ENCODE results near the gene AHCYL2. TPM values are rescaled to one million over a fixed set of nuclear protein-coding genes. Genes with fewer than 3 reads are reported as not detected.
"Not testable (repeated sequence)": the region's sequence is repeated elsewhere in the genome, so short reads cannot be mapped to it uniquely, and the experiment has no call there.

The AHCYL2 gene
- total RNA-seq, 5 donors from 2014 or later (not counting 1 experiment from before 2014, with no cell fraction given), result 13.1 to 17.6 (median 15.9) TPM

GRCh38 chr7:129438281-129438838, 213.5 kb downstream of the AHCYL2 start:
- DNase-seq, result no peak

GRCh38 chr7:129438839-129439651, 214.2 kb downstream of the AHCYL2 start:
- H3K4me3 Mint-ChIP-seq, result no peak overlapping the region
- H3K27me3 Mint-ChIP-seq, result peaks cover 18% of the 10 kb centered on the region in 2 donors
- H3K27ac ChIP-seq (ENCODE audit: low read length), result no peak overlapping the region
- ChIA-PET CTCF (no interaction called here), POLR2A (no interaction called here)
- H3K27me3 ChIP-seq (replicated peaks in 1 of 2; ENCODE audit: control insufficient read depth in 2 of 2, extremely low read depth in 1 of 2, insufficient read depth in 2 of 2, low read length in 1 of 2), result peaks cover 8 to 16% of the 10 kb centered on the region in 2 experiments
- peaks cover 6 to 8% (median 8%) of the 10 kb centered on the region in 3 donors for H3K4me1 Mint-ChIP-seq
- no peaks in the 10 kb centered on the region for H3K9me3 Mint-ChIP-seq
- no peaks in the 10 kb centered on the region for H3K9me3 ChIP-seq
- peaks cover 5 to 7% of the 10 kb centered on the region in 2 experiments for H3K4me1 ChIP-seq (ENCODE audit: control insufficient read depth in 1 of 2, extremely low read depth in 1 of 2, insufficient read depth in 2 of 2, low read length in 2 of 2)
- H3K4me3 ChIP-seq (ENCODE audit: control insufficient read depth in 1 of 2, extremely low read depth in 1 of 2, low read length in 1 of 2), result no peak overlapping the region
- DNase-seq (no peak), ATAC-seq (replicated peaks in 1 of 4) (no peak)
- WGBS (ENCODE audit: insufficient coverage), result no CpG with 5 or more reads among the region's 5 CpGs
- no peak overlapping the region for H3K27ac Mint-ChIP-seq
- H3K36me3 ChIP-seq (ENCODE audit: control insufficient read depth in 2 of 2, extremely low read depth in 1 of 2, insufficient read depth in 1 of 2, low read length in 1 of 2), result no peaks in the 10 kb centered on the region
- H3K36me3 Mint-ChIP-seq, result no peaks in the 10 kb centered on the region

More at GRCh38 chr7:129438281-129438838, 213.5 kb downstream of the AHCYL2 start:
- Histone ChIP-seq H3K9me3 (no peaks in the 10 kb centered on the region), H3K4me1 (ENCODE audit: control insufficient read depth in 1 of 2, extremely low read depth in 1 of 2, insufficient read depth in 2 of 2, low read length in 2 of 2) (peaks cover 5 to 13% of the 10 kb centered on the region in 2 experiments), H3K36me3 (ENCODE audit: control insufficient read depth in 2 of 2, extremely low read depth in 1 of 2, insufficient read depth in 1 of 2, low read length in 1 of 2) (no peaks in the 10 kb centered on the region), H3K27ac (ENCODE audit: low read length) (no peak overlapping the region), H3K27me3 (replicated peaks in 1 of 2; ENCODE audit: control insufficient read depth in 2 of 2, extremely low read depth in 1 of 2, insufficient read depth in 2 of 2, low read length in 1 of 2) (peaks cover 8 to 23% of the 10 kb centered on the region in 2 experiments), H3K4me3 (ENCODE audit: control insufficient read depth in 1 of 2, extremely low read depth in 1 of 2, low read length in 1 of 2) (no peak overlapping the region)
- no peaks in the 10 kb centered on the region for H3K9me3 Mint-ChIP-seq
- 79% methylated on average over 5 of the region's 6 CpGs for WGBS (ENCODE audit: insufficient coverage)
- ChIA-PET CTCF (no interaction called here), POLR2A (no interaction called here)
- H3K4me3 Mint-ChIP-seq, result no peak overlapping the region
- no peak overlapping the region for H3K27ac Mint-ChIP-seq
- H3K27me3 Mint-ChIP-seq, result peaks cover 18 to 19% of the 10 kb centered on the region in 2 donors
- no peak for ATAC-seq (replicated peaks in 1 of 4)
- no peaks in the 10 kb centered on the region for H3K36me3 Mint-ChIP-seq
- peaks cover 11 to 13% (median 12%) of the 10 kb centered on the region in 3 donors for H3K4me1 Mint-ChIP-seq

DNA sequence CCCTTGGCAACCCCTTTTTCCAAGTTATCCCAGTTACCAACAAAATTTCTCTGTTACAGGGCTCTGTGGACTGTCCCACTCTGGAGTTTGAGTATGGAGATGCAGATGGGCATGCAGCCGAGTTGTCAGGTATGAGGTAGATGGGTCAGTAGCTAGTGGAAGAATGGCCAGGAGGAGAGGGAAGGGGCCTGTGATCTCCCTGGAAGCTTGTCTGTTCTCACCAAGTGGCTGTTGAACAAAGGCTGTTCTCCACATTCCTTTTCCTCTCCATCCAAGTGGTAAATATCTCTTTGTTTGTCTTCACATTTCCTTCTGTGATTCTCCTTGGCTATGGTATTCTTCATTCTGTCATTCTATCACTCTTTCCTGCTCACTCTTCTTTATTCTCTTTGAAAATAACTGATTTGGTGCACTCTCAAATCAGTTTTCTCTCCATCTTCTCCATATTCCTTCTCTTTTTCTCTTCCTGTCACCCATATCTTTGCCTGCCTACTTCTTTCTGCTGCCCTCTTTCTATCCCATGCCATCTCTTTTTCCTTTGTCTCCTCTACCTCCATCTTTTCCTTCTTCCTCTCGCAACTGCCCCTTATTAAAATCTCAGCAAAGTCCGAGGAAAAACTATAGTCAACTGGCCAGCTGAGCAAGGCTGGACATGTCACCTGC, 215.3 kb downstream of the AHCYL2 start:
- no peak for ATAC-seq (replicated peaks in 1 of 4)
- no peak overlapping the region for H3K4me3 Mint-ChIP-seq
- Histone ChIP-seq H3K27me3 (replicated peaks in 1 of 2; ENCODE audit: control insufficient read depth in 2 of 2, extremely low read depth in 1 of 2, insufficient read depth in 2 of 2, low read length in 1 of 2) (peaks cover 8 to 10% of the 10 kb centered on the region in 2 experiments), H3K4me1 (ENCODE audit: control insufficient read depth in 1 of 2, extremely low read depth in 1 of 2, insufficient read depth in 2 of 2, low read length in 2 of 2) (peaks cover under 1 to 1% of the 10 kb centered on the region in 2 experiments), H3K27ac (ENCODE audit: low read length) (no peak overlapping the region), H3K4me3 (ENCODE audit: control insufficient read depth in 1 of 2, extremely low read depth in 1 of 2, low read length in 1 of 2) (no peak overlapping the region), H3K9me3 (no peaks in the 10 kb centered on the region), H3K36me3 (ENCODE audit: control insufficient read depth in 2 of 2, extremely low read depth in 1 of 2, insufficient read depth in 1 of 2, low read length in 1 of 2) (no peaks in the 10 kb centered on the region)
- 100% methylated on average over 1 of the region's 3 CpGs for WGBS (ENCODE audit: insufficient coverage)
- CTCF ChIA-PET, result no interaction called here
- peaks cover 4% of the 10 kb centered on the region in 3 donors for H3K4me1 Mint-ChIP-seq
- H3K27ac Mint-ChIP-seq, result no peak overlapping the region
- DNase-seq, result no peak
- H3K36me3 Mint-ChIP-seq, result no peaks in the 10 kb centered on the region
- H3K9me3 Mint-ChIP-seq, result no peaks in the 10 kb centered on the region
- H3K27me3 Mint-ChIP-seq, result peaks cover 16% of the 10 kb centered on the region in 2 donors
- POLR2A ChIA-PET, result no interaction called here

DNA sequence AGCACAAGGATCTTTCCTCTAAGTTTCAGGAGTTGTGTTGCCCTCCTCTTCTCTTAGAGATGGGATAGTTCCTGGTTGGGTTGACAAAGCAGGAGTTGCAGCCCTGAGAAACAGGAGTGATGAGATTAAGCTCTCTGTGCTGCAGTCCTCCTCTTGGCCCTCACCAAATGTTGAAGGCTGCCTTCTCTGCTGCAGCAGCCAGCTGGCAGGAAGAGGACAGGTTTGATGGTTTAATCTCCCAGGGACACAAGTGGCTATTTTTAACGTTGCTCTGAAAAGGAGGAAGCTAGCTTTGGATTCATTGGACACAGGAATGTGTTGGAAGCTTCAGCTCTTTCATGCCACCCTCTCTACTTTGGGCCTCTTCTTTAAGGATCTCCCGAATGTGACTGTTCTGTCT, 218.8 kb downstream of the AHCYL2 start:
- H3K27ac Mint-ChIP-seq, result no peak overlapping the region
- H3K36me3 Mint-ChIP-seq, result peaks cover under 1% of the 10 kb centered on the region
- WGBS (ENCODE audit: insufficient coverage), result no CpG with 5 or more reads among the region's 2 CpGs

GRCh38 chr7:129444776-129445175, 219.9 kb downstream of the AHCYL2 start:
- H3K9me3 ChIP-seq; ATAC-seq (replicated peaks in 1 of 4); POLR2A ChIA-PET; H3K36me3 ChIP-seq (ENCODE audit: control insufficient read depth in 2 of 2, extremely low read depth in 1 of 2, insufficient read depth in 1 of 2, low read length in 1 of 2); H3K36me3 Mint-ChIP-seq; H3K4me1 ChIP-seq (ENCODE audit: control insufficient read depth in 1 of 2, extremely low read depth in 1 of 2, insufficient read depth in 2 of 2, low read length in 2 of 2); H3K4me3 Mint-ChIP-seq; H3K27ac ChIP-seq (ENCODE audit: low read length); H3K27me3 Mint-ChIP-seq; CTCF ChIA-PET; DNase-seq; H3K27me3 ChIP-seq (replicated peaks in 1 of 2; ENCODE audit: control insufficient read depth in 2 of 2, extremely low read depth in 1 of 2, insufficient read depth in 2 of 2, low read length in 1 of 2); H3K4me3 ChIP-seq (ENCODE audit: control insufficient read depth in 1 of 2, extremely low read depth in 1 of 2, low read length in 1 of 2); H3K4me1 Mint-ChIP-seq; H3K9me3 Mint-ChIP-seq; H3K27ac Mint-ChIP-seq: not testable (repeated sequence)
- 100% methylated on average over 1 of the region's 5 CpGs for whole genome bisulfite sequencing (ENCODE audit: insufficient coverage)

More for the DNA sequence above, 218.8 kb downstream of the AHCYL2 start:
- H3K27me3 Mint-ChIP-seq, result no peaks in the 10 kb centered on the region
- no peak overlapping the region for H3K4me3 ChIP-seq (ENCODE audit: control insufficient read depth in 1 of 2, extremely low read depth in 1 of 2, low read length in 1 of 2)
- no peaks in the 10 kb centered on the region for H3K36me3 ChIP-seq (ENCODE audit: control insufficient read depth in 2 of 2, extremely low read depth in 1 of 2, insufficient read depth in 1 of 2, low read length in 1 of 2)
- H3K9me3 ChIP-seq, result no peaks in the 10 kb centered on the region
- no peak overlapping the region for H3K27ac ChIP-seq (ENCODE audit: low read length)
- peaks cover 0 to 3% (median 2%) of the 10 kb centered on the region in 3 donors for H3K9me3 Mint-ChIP-seq
- ChIA-PET POLR2A (no interaction called here), CTCF (no interaction called here)
- no peak overlapping the region for H3K4me3 Mint-ChIP-seq
- ATAC-seq (replicated peaks in 1 of 4), result no peak
- H3K4me1 Mint-ChIP-seq, result no peaks in the 10 kb centered on the region
- H3K4me1 ChIP-seq (ENCODE audit: control insufficient read depth in 1 of 2, extremely low read depth in 1 of 2, insufficient read depth in 2 of 2, low read length in 2 of 2), result no peaks in the 10 kb centered on the region
- no peak for DNase-seq
- no peaks in the 10 kb centered on the region for H3K27me3 ChIP-seq (replicated peaks in 1 of 2; ENCODE audit: control insufficient read depth in 2 of 2, extremely low read depth in 1 of 2, insufficient read depth in 2 of 2, low read length in 1 of 2)

DNA sequence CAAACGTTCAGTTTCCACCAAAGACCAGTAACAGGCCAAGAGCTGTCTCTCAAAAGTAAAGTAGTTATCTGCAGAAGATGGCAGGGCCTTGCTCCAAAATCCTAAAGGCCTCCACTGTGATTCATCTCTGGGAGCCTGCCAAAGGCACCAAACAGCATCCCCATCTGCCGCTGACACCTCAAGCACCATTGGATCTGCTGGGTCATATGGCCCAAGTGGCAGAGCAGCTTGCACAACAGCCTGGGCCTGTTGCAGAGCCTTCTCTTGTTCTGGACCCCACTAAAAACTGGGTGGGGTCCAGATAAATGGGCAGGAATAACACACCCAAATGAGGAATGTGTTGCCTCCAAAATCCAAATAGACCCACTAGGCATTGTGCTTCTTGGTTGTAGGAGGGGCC, 222.1 kb downstream of the AHCYL2 start:
- H3K4me3 ChIP-seq (ENCODE audit: control insufficient read depth in 1 of 2, extremely low read depth in 1 of 2, low read length in 1 of 2); H3K36me3 Mint-ChIP-seq; ATAC-seq (replicated peaks in 1 of 4); H3K36me3 ChIP-seq (ENCODE audit: control insufficient read depth in 2 of 2, extremely low read depth in 1 of 2, insufficient read depth in 1 of 2, low read length in 1 of 2); H3K27ac Mint-ChIP-seq; H3K9me3 Mint-ChIP-seq; CTCF ChIA-PET; H3K4me3 Mint-ChIP-seq; H3K4me1 ChIP-seq (ENCODE audit: control insufficient read depth in 1 of 2, extremely low read depth in 1 of 2, insufficient read depth in 2 of 2, low read length in 2 of 2); H3K4me1 Mint-ChIP-seq; DNase-seq; H3K27me3 ChIP-seq (replicated peaks in 1 of 2; ENCODE audit: control insufficient read depth in 2 of 2, extremely low read depth in 1 of 2, insufficient read depth in 2 of 2, low read length in 1 of 2); H3K27ac ChIP-seq (ENCODE audit: low read length); POLR2A ChIA-PET; H3K9me3 ChIP-seq; H3K27me3 Mint-ChIP-seq: not testable (repeated sequence)
- no CpG with 5 or more reads among the region's 2 CpGs for WGBS (ENCODE audit: insufficient coverage)

Data from T-cell (primary cell).